Measurements from ENCODE around the gene PHOSPHO1.
"Not testable (repeated sequence)": the region's sequence is repeated elsewhere in the genome, so short reads cannot be mapped to it uniquely, and the experiment has no call there.

GRCh38 chr17:49279263-49280015 lies 48.9 kb upstream of the PHOSPHO1 start:
- TF ChIP-seq, protein P1, sequence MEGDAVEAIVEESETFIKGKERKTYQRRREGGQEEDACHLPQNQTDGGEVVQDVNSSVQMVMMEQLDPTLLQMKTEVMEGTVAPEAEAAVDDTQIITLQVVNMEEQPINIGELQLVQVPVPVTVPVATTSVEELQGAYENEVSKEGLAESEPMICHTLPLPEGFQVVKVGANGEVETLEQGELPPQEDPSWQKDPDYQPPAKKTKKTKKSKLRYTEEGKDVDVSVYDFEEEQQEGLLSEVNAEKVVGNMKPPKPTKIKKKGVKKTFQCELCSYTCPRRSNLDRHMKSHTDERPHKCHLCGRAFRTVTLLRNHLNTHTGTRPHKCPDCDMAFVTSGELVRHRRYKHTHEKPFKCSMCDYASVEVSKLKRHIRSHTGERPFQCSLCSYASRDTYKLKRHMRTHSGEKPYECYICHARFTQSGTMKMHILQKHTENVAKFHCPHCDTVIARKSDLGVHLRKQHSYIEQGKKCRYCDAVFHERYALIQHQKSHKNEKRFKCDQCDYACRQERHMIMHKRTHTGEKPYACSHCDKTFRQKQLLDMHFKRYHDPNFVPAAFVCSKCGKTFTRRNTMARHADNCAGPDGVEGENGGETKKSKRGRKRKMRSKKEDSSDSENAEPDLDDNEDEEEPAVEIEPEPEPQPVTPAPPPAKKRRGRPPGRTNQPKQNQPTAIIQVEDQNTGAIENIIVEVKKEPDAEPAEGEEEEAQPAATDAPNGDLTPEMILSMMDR (IDR thresholded peaks at IDR 0.05) = not testable (repeated sequence)
- TF ChIP-seq EP300 (IDR thresholded peaks at IDR 0.05); RARB (CRISPR knock-in tag; IDR thresholded peaks at IDR 0.05): not testable (repeated sequence)
